Measurements from ENCODE around the gene ANKRD24. TPM values are rescaled to one million over a fixed set of nuclear protein-coding genes. Genes with fewer than 3 reads are reported as not detected.
A peak's percentile ranks its signal among the peaks of the same experiment; 100 is the strongest.

Gene ANKRD24
- total and polyA plus RNA-seq, 2 of the 13 experiments (the other 11 are each of a cell fraction or from before 2014, with no cell fraction given) = 0.13 to 0.24 TPM

DNA sequence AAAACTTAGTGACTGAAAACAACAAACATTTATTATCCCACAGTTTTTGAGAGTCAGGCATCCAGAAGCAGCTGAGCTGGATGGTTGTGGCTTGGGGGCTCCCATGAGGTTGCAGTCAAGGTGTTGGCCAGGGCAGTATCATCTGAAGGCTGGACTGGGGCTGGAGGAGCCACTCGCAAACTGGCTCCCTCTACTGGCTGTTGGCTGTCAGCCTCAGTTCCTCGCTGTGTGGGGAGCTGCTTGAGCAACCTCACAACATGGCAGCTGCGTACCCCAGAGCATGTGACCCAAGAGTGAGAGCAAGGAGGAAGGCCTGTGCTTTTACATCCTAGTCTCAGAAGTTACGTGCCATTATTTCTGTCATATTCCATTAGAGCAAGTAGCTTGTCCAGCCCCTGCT, 74.1 kb downstream of the ANKRD24 start (continued):
- no peak for TF ChIP-seq HNRNPLL (IDR thresholded peaks at IDR 0.05; ENCODE audit: low read depth, low read length, poor library complexity, severe bottlenecking)
- TF ChIP-seq TSC22D2 (CRISPR knock-in tag; IDR thresholded peaks at IDR 0.05; ENCODE audit: borderline replicate concordance) = no peak
- no peak for TF ChIP-seq ZNF552 (CRISPR knock-in tag; IDR thresholded peaks at IDR 0.05; ENCODE audit: borderline replicate concordance)
- no peak for TF ChIP-seq SRSF9 (IDR thresholded peaks at IDR 0.05; ENCODE audit: borderline replicate concordance, insufficient read depth, low read depth, low read length, poor library complexity, severe bottlenecking)
- TF ChIP-seq PCBP1 (IDR thresholded peaks at IDR 0.05; ENCODE audit: borderline replicate concordance, low read depth, low read length) = no peak
- no peak for TF ChIP-seq KAT7 (CRISPR knock-in tag; IDR thresholded peaks at IDR 0.05; ENCODE audit: borderline replicate concordance)
- TF ChIP-seq PHF20 (CRISPR knock-in tag; IDR thresholded peaks at IDR 0.05) = no peak
- no peak for TF ChIP-seq MLLT10 (CRISPR knock-in tag; IDR thresholded peaks at IDR 0.05)
- no peak for TF ChIP-seq NFE2L1 (CRISPR knock-in tag; IDR thresholded peaks at IDR 0.05; ENCODE audit: borderline replicate concordance)

DNA sequence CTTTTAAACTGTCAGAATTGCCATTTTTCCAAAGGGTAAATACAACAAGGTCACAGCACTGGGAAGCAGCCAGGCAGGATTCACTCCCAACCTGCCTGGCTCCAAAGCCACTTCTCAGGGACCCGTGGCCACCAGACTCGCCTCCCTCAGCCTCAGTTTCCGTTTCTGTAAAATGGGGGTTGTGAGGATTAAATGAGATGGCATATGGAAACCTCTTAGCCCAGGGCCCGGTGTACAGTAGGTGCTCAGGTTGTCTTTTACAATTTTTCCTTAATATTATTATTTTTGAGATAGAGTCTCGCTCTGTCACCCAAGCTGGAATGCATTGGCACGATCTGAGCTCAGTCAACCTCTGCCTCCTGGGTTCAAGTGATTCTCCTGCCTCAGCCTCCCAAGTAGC, 74.5 kb downstream of the ANKRD24 start:
- H4K20me1 ChIP-seq (ENCODE audit: insufficient read depth, low read length) = no peaks in the 10 kb centered on the region
- in situ Hi-C loops (cut with HindIII; ENCODE audit: extremely low pct_ligation_motif_present, low pct_unique_long_range_greater_than_20kb) (no loop called here), intact Hi-C loops (cut with micrococcal nuclease; ENCODE audit: unreplicated experiment) (no loop called here)
- H3K4me2 ChIP-seq (ENCODE audit: low read depth, low read length) = no peak overlapping the region
- no peak overlapping the region for H2AFZ ChIP-seq (ENCODE audit: low read length)
- peaks cover 5% of the 10 kb centered on the region for H3K9me3 ChIP-seq (ENCODE audit: low read length)
- no peak overlapping the region for H3K27ac ChIP-seq (ENCODE audit: extremely low read length, insufficient read depth, low read length)
- DNase-seq (ENCODE audit: low spot score) (no peak), ATAC-seq (no peak), FAIRE-seq (no peak)
- H3K9ac ChIP-seq (ENCODE audit: insufficient read depth, low read depth, low read length) = no peak overlapping the region
- no peaks in the 10 kb centered on the region for H3K79me2 ChIP-seq (ENCODE audit: insufficient read depth, low read length)
- no peak for TF ChIP-seq CREM (IDR thresholded peaks at IDR 0.05)
- TF ChIP-seq CREM (CRISPR knock-in tag; IDR thresholded peaks at IDR 0.05) = no peak
- TF ChIP-seq, protein P1, sequence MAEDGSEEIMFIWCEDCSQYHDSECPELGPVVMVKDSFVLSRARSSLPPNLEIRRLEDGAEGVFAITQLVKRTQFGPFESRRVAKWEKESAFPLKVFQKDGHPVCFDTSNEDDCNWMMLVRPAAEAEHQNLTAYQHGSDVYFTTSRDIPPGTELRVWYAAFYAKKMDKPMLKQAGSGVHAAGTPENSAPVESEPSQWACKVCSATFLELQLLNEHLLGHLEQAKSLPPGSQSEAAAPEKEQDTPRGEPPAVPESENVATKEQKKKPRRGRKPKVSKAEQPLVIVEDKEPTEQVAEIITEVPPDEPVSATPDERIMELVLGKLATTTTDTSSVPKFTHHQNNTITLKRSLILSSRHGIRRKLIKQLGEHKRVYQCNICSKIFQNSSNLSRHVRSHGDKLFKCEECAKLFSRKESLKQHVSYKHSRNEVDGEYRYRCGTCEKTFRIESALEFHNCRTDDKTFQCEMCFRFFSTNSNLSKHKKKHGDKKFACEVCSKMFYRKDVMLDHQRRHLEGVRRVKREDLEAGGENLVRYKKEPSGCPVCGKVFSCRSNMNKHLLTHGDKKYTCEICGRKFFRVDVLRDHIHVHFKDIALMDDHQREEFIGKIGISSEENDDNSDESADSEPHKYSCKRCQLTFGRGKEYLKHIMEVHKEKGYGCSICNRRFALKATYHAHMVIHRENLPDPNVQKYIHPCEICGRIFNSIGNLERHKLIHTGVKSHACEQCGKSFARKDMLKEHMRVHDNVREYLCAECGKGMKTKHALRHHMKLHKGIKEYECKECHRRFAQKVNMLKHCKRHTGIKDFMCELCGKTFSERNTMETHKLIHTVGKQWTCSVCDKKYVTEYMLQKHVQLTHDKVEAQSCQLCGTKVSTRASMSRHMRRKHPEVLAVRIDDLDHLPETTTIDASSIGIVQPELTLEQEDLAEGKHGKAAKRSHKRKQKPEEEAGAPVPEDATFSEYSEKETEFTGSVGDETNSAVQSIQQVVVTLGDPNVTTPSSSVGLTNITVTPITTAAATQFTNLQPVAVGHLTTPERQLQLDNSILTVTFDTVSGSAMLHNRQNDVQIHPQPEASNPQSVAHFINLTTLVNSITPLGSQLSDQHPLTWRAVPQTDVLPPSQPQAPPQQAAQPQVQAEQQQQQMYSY (CRISPR knock-in tag; IDR thresholded peaks at IDR 0.05) = no peak
- no peak for TF ChIP-seq ARHGAP35 (CRISPR knock-in tag; IDR thresholded peaks at IDR 0.05; ENCODE audit: borderline replicate concordance)
- TF ChIP-seq, protein P2, sequence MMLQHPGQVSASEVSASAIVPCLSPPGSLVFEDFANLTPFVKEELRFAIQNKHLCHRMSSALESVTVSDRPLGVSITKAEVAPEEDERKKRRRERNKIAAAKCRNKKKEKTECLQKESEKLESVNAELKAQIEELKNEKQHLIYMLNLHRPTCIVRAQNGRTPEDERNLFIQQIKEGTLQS (CRISPR knock-in tag; IDR thresholded peaks at IDR 0.05) = no peak
- TF ChIP-seq, protein P3, sequence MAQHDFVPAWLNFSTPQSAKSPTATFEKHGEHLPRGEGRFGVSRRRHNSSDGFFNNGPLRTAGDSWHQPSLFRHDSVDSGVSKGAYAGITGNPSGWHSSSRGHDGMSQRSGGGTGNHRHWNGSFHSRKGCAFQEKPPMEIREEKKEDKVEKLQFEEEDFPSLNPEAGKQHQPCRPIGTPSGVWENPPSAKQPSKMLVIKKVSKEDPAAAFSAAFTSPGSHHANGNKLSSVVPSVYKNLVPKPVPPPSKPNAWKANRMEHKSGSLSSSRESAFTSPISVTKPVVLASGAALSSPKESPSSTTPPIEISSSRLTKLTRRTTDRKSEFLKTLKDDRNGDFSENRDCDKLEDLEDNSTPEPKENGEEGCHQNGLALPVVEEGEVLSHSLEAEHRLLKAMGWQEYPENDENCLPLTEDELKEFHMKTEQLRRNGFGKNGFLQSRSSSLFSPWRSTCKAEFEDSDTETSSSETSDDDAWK (CRISPR knock-in tag; IDR thresholded peaks at IDR 0.05) = no peak
- 0 out of 2 replicates have a peak, but pooled peaks have one; percentile 6 for TF ChIP-seq ZNF629 (CRISPR knock-in tag; conservative IDR thresholded peaks at IDR 0.05)
- TF ChIP-seq CC2D1A (CRISPR knock-in tag; IDR thresholded peaks at IDR 0.05) = no peak
- peaks cover 21 to 55% of the 10 kb centered on the region in 2 experiments; a peak in 4 of 5 replicates for H3K36me3 ChIP-seq (replicated peaks in 1 of 2; ENCODE audit: control insufficient read depth in 1 of 2, insufficient read depth in 2 of 2, low read length in 2 of 2)
- no TSS peak for BruUV-seq (replicated peaks)
- no peak overlapping the region for H3K4me3 ChIP-seq (replicated peaks in 1 of 3; ENCODE audit: insufficient read depth in 1 of 3, low read depth in 2 of 3, low read length in 3 of 3)
- H3K4me1 ChIP-seq (ENCODE audit: insufficient read depth, low read length) = no peaks in the 10 kb centered on the region
- POLR2A ChIA-PET = no interaction called here
- CTCF ChIA-PET (ENCODE audit: low intra/inter-chr PET ratio, low total read pairs) = no interaction called here
- WGBS (ENCODE audit: low lambda C conversion rate) = 95% methylated on average over 6 of the region's 6 CpGs
- H3K27me3 ChIP-seq (ENCODE audit: control insufficient read depth in 1 of 2, insufficient read depth in 2 of 2, low read length in 2 of 2) = no peaks in the 10 kb centered on the region; a peak in 1 of 5 replicates
